ENCODE data around the gene PACS1. TPM values are rescaled to one million over a fixed set of nuclear protein-coding genes. Genes with fewer than 3 reads are reported as not detected.

PACS1 gene
- total RNA-seq, 4 donors from 2014 or later = 17.9 to 37.6 (median 25.4) TPM

DNA sequence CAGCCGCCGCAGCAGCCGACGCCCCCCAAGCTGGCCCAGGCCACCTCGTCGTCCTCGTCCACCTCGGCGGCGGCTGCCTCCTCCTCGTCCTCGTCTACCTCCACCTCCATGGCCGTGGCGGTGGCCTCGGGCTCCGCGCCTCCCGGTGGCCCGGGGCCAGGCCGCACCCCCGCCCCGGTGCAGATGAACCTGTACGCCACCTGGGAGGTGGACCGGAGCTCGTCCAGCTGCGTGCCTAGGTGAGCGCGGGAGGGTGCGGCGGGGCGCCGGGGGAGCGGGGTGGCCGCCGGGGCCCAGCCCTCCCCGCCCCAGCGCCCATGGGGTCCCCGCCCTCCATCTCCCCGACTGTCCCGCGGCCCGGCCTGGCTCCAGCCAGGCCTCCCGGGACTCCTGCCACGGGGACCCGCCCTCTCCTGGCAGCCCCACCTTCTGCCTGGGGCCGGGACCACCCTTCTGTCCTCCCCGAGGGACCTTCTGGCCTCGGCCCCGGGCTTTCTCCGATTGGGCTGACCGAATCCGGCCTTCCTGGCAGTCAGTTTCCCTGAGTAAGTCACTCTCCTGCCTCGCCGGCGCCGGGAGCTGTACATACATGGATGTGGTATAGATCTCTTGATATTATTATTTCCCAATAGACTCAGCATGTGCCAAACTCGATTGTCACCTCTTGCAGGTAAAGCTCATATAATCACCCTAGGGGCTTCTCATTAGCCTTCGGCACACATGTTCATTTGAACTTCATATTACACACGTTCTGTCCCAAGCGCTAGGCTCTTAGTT lies 720 bp downstream of the PACS1 start:
- TF ChIP-seq CTCF (IDR thresholded peaks at IDR 0.05) (no peak), POLR2A (IDR thresholded peaks at IDR 0.05) (peak in 1 of 4 donors; percentile 0)
- WGBS, 2 donors = 0 to 1% methylated on average over 15 to 17 of the region's 60 CpGs
- Histone ChIP-seq H3K9me3 (no peaks in the 10 kb centered on the region), H3K36me3 (peaks cover 0 to 60% (median 9%) of the 10 kb centered on the region in 3 donors), H3K4me3 (peak overlapping the region; percentile 59 to 95 (median 74)), H3K27me3 (no peaks in the 10 kb centered on the region), H3K27ac (peak overlapping the region; percentile 85 to 97 (median 94)), H3K4me1 (peaks cover 23 to 54% (median 30%) of the 10 kb centered on the region in 3 donors)
- no peak for DNase-seq
- intact Hi-C loops (cut with DNase I) = no loop called here

- TF ChIP-seq POLR2A (IDR thresholded peaks at IDR 0.05) (no peak), CTCF (IDR thresholded peaks at IDR 0.05) (no peak)
- Histone ChIP-seq H3K27ac (peak overlapping the region; percentile 85 to 97 (median 94)), H3K4me1 (peaks cover 23 to 60% (median 33%) of the 10 kb centered on the region in 3 donors), H3K9me3 (no peaks in the 10 kb centered on the region), H3K27me3 (no peaks in the 10 kb centered on the region), H3K36me3 (peaks cover 0 to 60% (median 9%) of the 10 kb centered on the region in 3 donors), H3K4me3 (peak overlapping the region; percentile 59 to 95 (median 74))
- intact Hi-C loops (cut with DNase I) = no loop called here
- 0 to 17% methylated on average over 1 to 2 of the region's 2 CpGs for WGBS, 2 donors
- DNase-seq = no peak
Observed at GRCh38 chr11:66071381-66071801, 1.3 kb downstream of the PACS1 start.

DNA sequence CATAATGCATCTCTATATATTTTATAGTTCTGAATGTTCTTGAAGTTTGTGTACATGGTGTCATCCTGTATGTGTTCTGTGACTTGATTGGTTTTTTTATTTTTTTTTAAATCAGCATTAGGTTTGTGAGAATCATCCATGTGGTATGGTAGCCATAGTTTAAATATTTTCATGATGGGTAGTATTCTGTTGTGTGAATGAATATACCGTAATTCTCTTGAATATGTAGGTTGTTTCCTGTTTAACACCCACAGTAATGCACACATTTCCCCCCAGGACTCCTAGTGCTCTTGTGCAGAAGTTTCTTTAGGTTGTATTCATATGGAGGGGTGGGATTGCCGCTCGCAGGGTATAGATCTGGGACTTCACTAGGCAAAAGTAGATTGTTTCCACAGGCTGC lies 2.0 kb downstream of the PACS1 start:
- Histone ChIP-seq H3K9me3 (no peaks in the 10 kb centered on the region), H3K36me3 (peaks cover 0 to 59% (median 6%) of the 10 kb centered on the region in 3 donors), H3K4me3 (peak overlapping the region in 3 of 4 donors; percentile 59 to 75 (median 73)), H3K27ac (peak overlapping the region in 3 of 4 donors; percentile 85 to 97 (median 91)), H3K27me3 (no peaks in the 10 kb centered on the region), H3K4me1 (peaks cover 23 to 66% (median 34%) of the 10 kb centered on the region in 3 donors)
- WGBS, 2 donors = 72 to 79% methylated on average over 3 of the region's 3 CpGs
- intact Hi-C loops (cut with DNase I) = no loop called here
- no peak for DNase-seq
- TF ChIP-seq POLR2A (IDR thresholded peaks at IDR 0.05) = no peak
- no peak for TF ChIP-seq CTCF (IDR thresholded peaks at IDR 0.05)

GRCh38 chr11:66072518-66072917 lies 2.4 kb downstream of the PACS1 start:
- H3K4me3 ChIP-seq = no peak overlapping the region
- 74 to 78% methylated on average over 7 of the region's 8 CpGs for WGBS, 2 donors
- no peak for TF ChIP-seq CTCF (IDR thresholded peaks at IDR 0.05)
- no peak for TF ChIP-seq POLR2A (IDR thresholded peaks at IDR 0.05)
- peaks cover 0 to 57% (median 3%) of the 10 kb centered on the region in 3 donors for H3K36me3 ChIP-seq
- H3K9me3 ChIP-seq = no peaks in the 10 kb centered on the region
- no peaks in the 10 kb centered on the region for H3K27me3 ChIP-seq
- intact Hi-C loops (cut with DNase I) = no loop called here
- peaks cover 23 to 67% (median 34%) of the 10 kb centered on the region in 3 donors for H3K4me1 ChIP-seq
- H3K27ac ChIP-seq = no peak overlapping the region
- DNase-seq = no peak

DNA sequence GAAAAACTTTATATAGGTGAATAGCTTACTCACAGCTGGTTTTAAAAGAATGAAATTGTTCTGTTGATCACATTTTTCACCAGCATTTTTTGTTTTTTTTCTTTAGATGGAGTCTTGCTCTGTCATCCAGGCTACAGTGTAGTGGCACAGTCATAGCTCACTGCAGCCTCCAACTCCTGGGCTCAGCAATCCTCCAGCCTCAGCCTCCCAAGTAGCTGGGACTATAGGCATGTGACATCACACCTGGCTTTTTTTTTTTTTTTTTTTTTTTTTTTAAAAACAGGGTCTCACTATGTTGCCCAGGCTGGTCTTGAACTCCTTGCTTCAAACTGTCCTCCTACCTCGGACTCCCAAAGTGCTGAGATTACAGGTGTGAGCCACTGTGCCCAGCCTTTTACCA lies 3.6 kb downstream of the PACS1 start:
- H3K9me3 ChIP-seq = no peaks in the 10 kb centered on the region
- WGBS, 2 donors = 83 to 100% methylated on average over 1 of the region's 1 CpG
- no peaks in the 10 kb centered on the region for H3K27me3 ChIP-seq
- H3K27ac ChIP-seq = no peak overlapping the region
- H3K4me1 ChIP-seq = peaks cover 20 to 59% (median 29%) of the 10 kb centered on the region in 3 donors
- intact Hi-C loops (cut with DNase I) = no loop called here
- no peak for DNase-seq
- no peak overlapping the region for H3K4me3 ChIP-seq
- peaks cover 0 to 46% (median 3%) of the 10 kb centered on the region in 3 donors for H3K36me3 ChIP-seq
- TF ChIP-seq POLR2A (IDR thresholded peaks at IDR 0.05) (no peak), CTCF (IDR thresholded peaks at IDR 0.05) (no peak)
